ENCODE results near the gene IQCC.

DNA sequence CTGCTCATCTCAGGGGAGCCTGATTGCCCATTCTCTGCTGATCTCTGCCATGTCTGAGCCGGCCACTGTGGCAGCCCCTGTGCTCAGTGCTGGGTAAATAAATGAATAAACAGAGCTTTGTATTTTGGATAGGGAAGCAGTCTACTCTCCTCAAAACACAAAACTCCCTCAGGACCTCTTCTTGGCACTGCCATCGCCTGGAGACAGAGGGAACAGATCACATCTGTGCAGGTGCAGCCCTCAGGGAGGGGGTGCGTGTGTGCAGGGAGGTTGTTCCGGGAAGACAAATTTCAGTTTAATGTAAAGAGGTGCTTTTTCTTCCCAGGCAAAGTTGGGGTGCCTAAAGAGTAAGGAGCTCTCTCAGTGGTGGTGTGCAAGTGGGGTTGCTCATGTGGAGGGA lies 33.9 kb downstream of the IQCC start:
- TF ChIP-seq, protein P1, sequence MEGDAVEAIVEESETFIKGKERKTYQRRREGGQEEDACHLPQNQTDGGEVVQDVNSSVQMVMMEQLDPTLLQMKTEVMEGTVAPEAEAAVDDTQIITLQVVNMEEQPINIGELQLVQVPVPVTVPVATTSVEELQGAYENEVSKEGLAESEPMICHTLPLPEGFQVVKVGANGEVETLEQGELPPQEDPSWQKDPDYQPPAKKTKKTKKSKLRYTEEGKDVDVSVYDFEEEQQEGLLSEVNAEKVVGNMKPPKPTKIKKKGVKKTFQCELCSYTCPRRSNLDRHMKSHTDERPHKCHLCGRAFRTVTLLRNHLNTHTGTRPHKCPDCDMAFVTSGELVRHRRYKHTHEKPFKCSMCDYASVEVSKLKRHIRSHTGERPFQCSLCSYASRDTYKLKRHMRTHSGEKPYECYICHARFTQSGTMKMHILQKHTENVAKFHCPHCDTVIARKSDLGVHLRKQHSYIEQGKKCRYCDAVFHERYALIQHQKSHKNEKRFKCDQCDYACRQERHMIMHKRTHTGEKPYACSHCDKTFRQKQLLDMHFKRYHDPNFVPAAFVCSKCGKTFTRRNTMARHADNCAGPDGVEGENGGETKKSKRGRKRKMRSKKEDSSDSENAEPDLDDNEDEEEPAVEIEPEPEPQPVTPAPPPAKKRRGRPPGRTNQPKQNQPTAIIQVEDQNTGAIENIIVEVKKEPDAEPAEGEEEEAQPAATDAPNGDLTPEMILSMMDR (IDR thresholded peaks at IDR 0.05): no peak
- TF ChIP-seq YY1 (IDR thresholded peaks at IDR 0.05; ENCODE audit: low read depth) (no peak), EP300 (IDR thresholded peaks at IDR 0.05; ENCODE audit: borderline replicate concordance in 1 of 2, low read depth in 1 of 2, low read length in 1 of 2) (no peak), SIN3A (IDR thresholded peaks at IDR 0.05; ENCODE audit: borderline replicate concordance, low read depth, low read length) (no peak), REST (IDR thresholded peaks at IDR 0.05; ENCODE audit: low read depth, low read length) (no peak), RAD21 (IDR thresholded peaks at IDR 0.05; ENCODE audit: low read length) (no peak), ELF1 (IDR thresholded peaks at IDR 0.05) (no peak), TCF12 (IDR thresholded peaks at IDR 0.05) (no peak), POLR2AphosphoS5 (IDR thresholded peaks at IDR 0.05; ENCODE audit: low read depth, low read length) (no peak)
- TF ChIP-seq, protein P2, sequence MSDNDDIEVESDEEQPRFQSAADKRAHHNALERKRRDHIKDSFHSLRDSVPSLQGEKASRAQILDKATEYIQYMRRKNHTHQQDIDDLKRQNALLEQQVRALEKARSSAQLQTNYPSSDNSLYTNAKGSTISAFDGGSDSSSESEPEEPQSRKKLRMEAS (IDR thresholded peaks at IDR 0.05; ENCODE audit: low read depth): no peak
- TF ChIP-seq, protein P3, sequence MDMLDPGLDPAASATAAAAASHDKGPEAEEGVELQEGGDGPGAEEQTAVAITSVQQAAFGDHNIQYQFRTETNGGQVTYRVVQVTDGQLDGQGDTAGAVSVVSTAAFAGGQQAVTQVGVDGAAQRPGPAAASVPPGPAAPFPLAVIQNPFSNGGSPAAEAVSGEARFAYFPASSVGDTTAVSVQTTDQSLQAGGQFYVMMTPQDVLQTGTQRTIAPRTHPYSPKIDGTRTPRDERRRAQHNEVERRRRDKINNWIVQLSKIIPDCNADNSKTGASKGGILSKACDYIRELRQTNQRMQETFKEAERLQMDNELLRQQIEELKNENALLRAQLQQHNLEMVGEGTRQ (IDR thresholded peaks at IDR 0.05; ENCODE audit: borderline replicate concordance, low read depth, low read length): no peak
